PC-3 (cell line): ENCODE data around the gene SLC23A2. TPM values are rescaled to one million over a fixed set of nuclear protein-coding genes. Genes with fewer than 3 reads are reported as not detected.

Experiments used
- ATAC-seq: fragments of 200-7000 bp; cut with Tn5 transposase; 2 replicates; pipeline ENCODE4 v1.9.1; 2020; ENCODE audit warnings: mild to moderate bottlenecking, moderate library complexity
- BruUV-seq: library from RNA; stranded (reverse); fragments of 400-500 nt; replicated peaks from 2 replicates; lab custom pipeline; 2021; lab: Mats Ljungman, UMichigan
- CTCF ChIA-PET: fragments of 300-600 bp; sonication (Branson Sonifier 250); formaldehyde crosslinking; loops from one replicate; lab custom pipeline; 2022; ENCODE audit warnings: antibody characterized with exemption; lab: Charles Lee
- POLR2A ChIA-PET: fragments of 300-600 bp; sonication (Branson Sonifier 250); formaldehyde crosslinking; loops from one replicate; lab custom pipeline; 2022; ENCODE audit warnings: antibody characterized with exemption; ENCODE audit not compliant: unreplicated experiment; lab: Charles Lee
- DNase-seq: peaks from one replicate; pipeline ENCODE4 v3.0.0-alpha.2; 2015
- H2AFZ ChIP-seq: fragments of 300-600 bp; sonication (generic); 2 replicates; pipeline ENCODE4 v1.6.0; 2016; ENCODE audit warnings: antibody characterized with exemption, low read length
- H3F3A ChIP-seq: fragments of 300-600 bp; sonication (generic); one replicate; pipeline ENCODE4 v1.6.0; 2017; ENCODE audit warnings: antibody characterized with exemption, low read length, control low read depth, mild to moderate bottlenecking; ENCODE audit not compliant: unreplicated experiment
- H3K27ac ChIP-seq: fragments of 300-600 bp; sonication (generic); 2 replicates; pipeline ENCODE4 v1.5.1; 2016; ENCODE audit warnings: mild to moderate bottlenecking, low read length
- H3K27me3 ChIP-seq: fragments of 300-600 bp; sonication (generic); 2 replicates; pipeline ENCODE4 v1.6.1; 2016; ENCODE audit warnings: low read length, mixed read lengths
- H3K36me3 ChIP-seq: fragments of 300-600 bp; sonication (generic); 2 replicates; pipeline ENCODE4 v1.6.1; 2016; ENCODE audit warnings: low read depth, mixed run types, low read length, mixed read lengths
- H3K4me1 ChIP-seq: fragments of 300-600 bp; sonication (generic); 2 replicates; pipeline ENCODE4 v1.5.1; 2016; ENCODE audit warnings: low read length; ENCODE audit not compliant: insufficient read depth
- H3K4me2 ChIP-seq: fragments of 300-600 bp; sonication (generic); 2 replicates; pipeline ENCODE4 v1.6.0; 2016; ENCODE audit warnings: low read length
- H3K4me3 ChIP-seq: fragments of 300-600 bp; sonication (generic); 2 replicates; pipeline ENCODE4 v1.5.1; 2016; ENCODE audit warnings: mild to moderate bottlenecking, low read length, mixed read lengths
- H3K79me2 ChIP-seq: fragments of 300-600 bp; sonication (generic); 2 replicates; pipeline ENCODE4 v1.6.1; 2017; ENCODE audit warnings: low read length, mixed read lengths
- H3K9ac ChIP-seq: fragments of 300-600 bp; sonication (generic); 2 replicates; pipeline ENCODE4 v1.6.0; 2016; ENCODE audit warnings: mild to moderate bottlenecking, low read length
- H3K9me2 ChIP-seq: fragments of 300-600 bp; sonication (generic); replicated peaks from 2 replicates; pipeline ENCODE4 v1.6.1; 2016; ENCODE audit warnings: mixed run types, low read length, mixed read lengths
- H3K9me3 ChIP-seq: fragments of 300-600 bp; sonication (generic); 2 replicates; pipeline ENCODE4 v1.6.1; 2016; ENCODE audit warnings: low read length, mixed read lengths
- H4K20me1 ChIP-seq: fragments of 300-600 bp; sonication (generic); 2 replicates; pipeline ENCODE4 v1.6.1; 2016; ENCODE audit warnings: low read length, mixed read lengths
- EZH2 ChIP-seq: fragments of 300-600 bp; sonication (generic); IDR thresholded peaks from one replicate; pipeline ENCODE4 v1.6.1; 2017; ENCODE audit warnings: antibody characterized with exemption, mild to moderate bottlenecking, low read length; ENCODE audit not compliant: unreplicated experiment
- EZH2phosphoT487 ChIP-seq: fragments of 300-600 bp; sonication (generic); IDR thresholded peaks from 2 replicates; pipeline ENCODE4 v1.6.1; 2018; ENCODE audit warnings: mild to moderate bottlenecking, antibody characterized with exemption, low read length, borderline replicate concordance
- intact Hi-C: fragments of 100-400 bp; cut with micrococcal nuclease; formaldehyde crosslinking; loops from 2 replicates; pipeline ENCODE4 v1.9.0; 2023
- total RNA-seq: library from RNA; depleted of rRNA; stranded (reverse); fragments of >200 nt; gene quantifications from 2 replicates; pipeline ENCODE4 v1.2.3, GENCODE V29; 2014
- TF ChIP-seq, protein P1 (sequence below): fragments of 300-600 bp; sonication (generic); conservative IDR thresholded peaks from 2 replicates; pipeline ENCODE4 v1.5.1; 2017; ENCODE audit warnings: antibody characterized with exemption, low read depth, mild to moderate bottlenecking, low read length

The SLC23A2 gene
- total RNA-seq, 1 experiment from 2014 or later = 18.3 TPM

- ChIA-PET POLR2A (no interaction called here), CTCF (no interaction called here)
- no peaks in the 10 kb centered on the region for H3K9me2 ChIP-seq
- H3K4me2 ChIP-seq = no peak overlapping the region
- no peak overlapping the region for H3K4me3 ChIP-seq
- no peak overlapping the region for H3K9ac ChIP-seq
- DNase-seq = no peak
- no peaks in the 10 kb centered on the region for H3K27me3 ChIP-seq
- H3K27ac ChIP-seq = no peak overlapping the region
- no peak for ATAC-seq
- intact Hi-C loops = no loop called here
- H3K4me1 ChIP-seq = no peaks in the 10 kb centered on the region
- TF ChIP-seq, protein P1, sequence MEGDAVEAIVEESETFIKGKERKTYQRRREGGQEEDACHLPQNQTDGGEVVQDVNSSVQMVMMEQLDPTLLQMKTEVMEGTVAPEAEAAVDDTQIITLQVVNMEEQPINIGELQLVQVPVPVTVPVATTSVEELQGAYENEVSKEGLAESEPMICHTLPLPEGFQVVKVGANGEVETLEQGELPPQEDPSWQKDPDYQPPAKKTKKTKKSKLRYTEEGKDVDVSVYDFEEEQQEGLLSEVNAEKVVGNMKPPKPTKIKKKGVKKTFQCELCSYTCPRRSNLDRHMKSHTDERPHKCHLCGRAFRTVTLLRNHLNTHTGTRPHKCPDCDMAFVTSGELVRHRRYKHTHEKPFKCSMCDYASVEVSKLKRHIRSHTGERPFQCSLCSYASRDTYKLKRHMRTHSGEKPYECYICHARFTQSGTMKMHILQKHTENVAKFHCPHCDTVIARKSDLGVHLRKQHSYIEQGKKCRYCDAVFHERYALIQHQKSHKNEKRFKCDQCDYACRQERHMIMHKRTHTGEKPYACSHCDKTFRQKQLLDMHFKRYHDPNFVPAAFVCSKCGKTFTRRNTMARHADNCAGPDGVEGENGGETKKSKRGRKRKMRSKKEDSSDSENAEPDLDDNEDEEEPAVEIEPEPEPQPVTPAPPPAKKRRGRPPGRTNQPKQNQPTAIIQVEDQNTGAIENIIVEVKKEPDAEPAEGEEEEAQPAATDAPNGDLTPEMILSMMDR = no peak
- TF ChIP-seq EZH2 = no peak
- TF ChIP-seq EZH2phosphoT487 = no peak
- H3K79me2 ChIP-seq = no peaks in the 10 kb centered on the region
- H3F3A ChIP-seq = no peaks in the 10 kb centered on the region
- no peaks in the 10 kb centered on the region for H3K36me3 ChIP-seq
- BruUV-seq = no TSS peak
- H3K9me3 ChIP-seq = no peaks in the 10 kb centered on the region
- no peaks in the 10 kb centered on the region for H4K20me1 ChIP-seq
- no peak overlapping the region for H2AFZ ChIP-seq
These were observed 153.3 kb downstream of the SLC23A2 start for GRCh38 chr20:4848041-4848440.

- Histone ChIP-seq H4K20me1 (no peaks in the 10 kb centered on the region), H3K4me2 (no peak overlapping the region), H3K9me2 (no peaks in the 10 kb centered on the region), H3K4me3 (no peak overlapping the region), H3K36me3 (no peaks in the 10 kb centered on the region), H2AFZ (no peak overlapping the region), H3K9ac (no peak overlapping the region), H3K27ac (no peak overlapping the region), H3K9me3 (no peaks in the 10 kb centered on the region), H3F3A (no peaks in the 10 kb centered on the region), H3K27me3 (no peaks in the 10 kb centered on the region), H3K4me1 (no peaks in the 10 kb centered on the region), H3K79me2 (no peaks in the 10 kb centered on the region)
- TF ChIP-seq, protein P1 = no peak
- TF ChIP-seq EZH2 = no peak
- no peak for TF ChIP-seq EZH2phosphoT487
- BruUV-seq = no TSS peak
- POLR2A ChIA-PET = no interaction called here
- CTCF ChIA-PET = no interaction called here
- intact Hi-C loops = no loop called here
- ATAC-seq (no peak), DNase-seq (no peak)
These were observed 154.5 kb downstream of the SLC23A2 start for GRCh38 chr20:4846821-4847220.

DNA sequence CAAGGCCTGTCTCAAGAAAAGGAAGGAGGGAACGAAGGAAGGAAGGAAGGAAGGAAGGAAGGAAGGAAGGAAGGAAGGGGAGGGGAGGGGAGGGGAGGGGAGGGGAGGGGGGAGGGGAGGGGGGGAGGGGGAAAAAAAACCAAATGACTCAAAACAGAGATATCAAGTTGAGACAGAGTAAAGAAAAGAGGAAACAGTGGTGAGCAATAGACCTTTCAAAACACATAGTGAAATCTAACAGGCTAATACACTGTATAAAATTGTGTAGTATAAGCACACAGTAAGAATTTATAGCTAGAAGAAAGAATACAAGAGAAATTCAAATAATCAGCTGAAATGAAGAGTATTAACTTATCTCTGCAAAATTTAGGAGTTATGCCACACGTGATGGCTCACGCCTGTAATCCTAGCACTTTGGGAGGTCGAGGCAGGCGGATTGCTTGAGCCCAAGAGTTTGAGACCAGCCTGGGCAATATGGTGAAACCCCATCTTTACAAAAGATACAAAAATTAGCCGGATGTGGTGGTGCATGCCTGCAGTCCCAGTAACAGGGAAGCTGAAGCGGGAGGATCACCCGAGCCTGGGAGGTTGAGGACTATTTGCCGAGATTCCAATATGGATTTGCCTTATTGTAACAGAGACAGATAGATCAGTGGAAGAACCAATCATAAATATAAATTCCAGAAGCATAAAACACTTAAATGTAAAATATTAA, 156.4 kb downstream of the SLC23A2 start:
- Histone ChIP-seq H3K4me3 (no peak overlapping the region), H3K4me2 (no peak overlapping the region), H3K9me3 (no peaks in the 10 kb centered on the region), H3K9ac (no peak overlapping the region), H3K9me2 (no peaks in the 10 kb centered on the region), H3K4me1 (no peaks in the 10 kb centered on the region), H4K20me1 (no peaks in the 10 kb centered on the region), H3K36me3 (no peaks in the 10 kb centered on the region), H3K79me2 (no peaks in the 10 kb centered on the region), H2AFZ (no peak overlapping the region), H3K27ac (no peak overlapping the region), H3F3A (no peaks in the 10 kb centered on the region), H3K27me3 (no peaks in the 10 kb centered on the region)
- BruUV-seq = no TSS peak
- TF ChIP-seq, protein P1 = no peak
- TF ChIP-seq EZH2phosphoT487 (no peak), EZH2 (no peak)
- ChIA-PET CTCF (no interaction called here), POLR2A (no interaction called here)
- no peak for DNase-seq
- no peak for ATAC-seq
- intact Hi-C loops = no loop called here
